ENCODE data around the gene AKT3. TPM values are rescaled to one million over a fixed set of nuclear protein-coding genes. Genes with fewer than 3 reads are reported as not detected.

AKT3 gene
- polyA plus RNA-seq, 2 of the 4 experiments (the other 2 are of a cell fraction) = 18.4 to 43.5 TPM

DNA sequence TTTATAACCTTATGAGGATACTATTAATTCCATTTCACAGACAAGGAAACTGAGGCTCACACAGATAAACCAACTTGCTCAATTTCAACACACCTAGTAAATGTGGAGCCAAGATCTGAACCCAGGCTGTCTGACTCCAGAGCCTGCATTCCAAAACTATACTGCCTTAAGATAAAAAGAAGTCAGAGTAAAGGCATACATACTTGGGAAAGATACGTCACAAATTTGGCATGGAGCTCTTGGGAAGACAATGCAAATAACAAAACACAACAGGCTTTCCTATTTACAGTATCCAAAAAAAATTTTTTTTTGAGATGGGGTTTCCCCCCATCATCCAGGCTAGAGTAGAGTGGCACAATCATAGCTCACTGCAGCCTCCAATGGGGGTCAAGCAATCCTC, 5.9 kb downstream of the AKT3 start:
- DNase-seq (ENCODE audit: low read depth in 1 of 2, low spot score in 1 of 2) = no peak
- no peak for TF ChIP-seq EHF (CRISPR knock-in tag; IDR thresholded peaks at IDR 0.05)
- TF ChIP-seq POLR2AphosphoS2 (conservative IDR thresholded peaks at IDR 0.05; ENCODE audit: low read length) = no peak
- no peak for TF ChIP-seq MAFK (IDR thresholded peaks at IDR 0.05; ENCODE audit: partially characterized antibody)
- TF ChIP-seq NFE2L2 (conservative IDR thresholded peaks at IDR 0.05; ENCODE audit: low read length) = no peak
- no peak for TF ChIP-seq RNF2 (IDR thresholded peaks at IDR 0.05; ENCODE audit: borderline replicate concordance, low read depth)
- TF ChIP-seq TFCP2L1 (CRISPR knock-in tag; IDR thresholded peaks at IDR 0.05) = no peak
- no peak for TF ChIP-seq CEBPB (IDR thresholded peaks at IDR 0.05)
- TF ChIP-seq, protein P1, sequence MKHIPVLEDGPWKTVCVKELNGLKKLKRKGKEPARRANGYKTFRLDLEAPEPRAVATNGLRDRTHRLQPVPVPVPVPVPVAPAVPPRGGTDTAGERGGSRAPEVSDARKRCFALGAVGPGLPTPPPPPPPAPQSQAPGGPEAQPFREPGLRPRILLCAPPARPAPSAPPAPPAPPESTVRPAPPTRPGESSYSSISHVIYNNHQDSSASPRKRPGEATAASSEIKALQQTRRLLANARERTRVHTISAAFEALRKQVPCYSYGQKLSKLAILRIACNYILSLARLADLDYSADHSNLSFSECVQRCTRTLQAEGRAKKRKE (CRISPR knock-in tag; IDR thresholded peaks at IDR 0.05; ENCODE audit: low read depth) = no peak
- TF ChIP-seq NR3C1 (IDR thresholded peaks at IDR 0.05) = no peak
- no peak for TF ChIP-seq CBX8 (IDR thresholded peaks at IDR 0.05)
- TF ChIP-seq KDM1A (IDR thresholded peaks at IDR 0.05; ENCODE audit: low read depth) = no peak
- no peak for TF ChIP-seq TP53 (CRISPR knock-in tag; IDR thresholded peaks at IDR 0.05)
- no peak for TF ChIP-seq EHMT2 (IDR thresholded peaks at IDR 0.05; ENCODE audit: low read depth)
- ChIA-PET POLR2A (interaction anchor here (0.5 kb wide), 1 partner anchor 204 kb away, joined by 3 read pairs; no protein-coding TSS in a partner anchor), CTCF (no interaction called here)
- WGBS (ENCODE audit: missing lambda C conversion rate) = 84% methylated on average over 1 of the region's 1 CpG
- no peak for FAIRE-seq
- no peak for ATAC-seq
- no peak overlapping the region for H3K4me3 ChIP-seq
- H3K9me3 ChIP-seq = no peaks in the 10 kb centered on the region
- H3K4me1 ChIP-seq = peaks cover 63% of the 10 kb centered on the region
- H3K27ac ChIP-seq = no peak overlapping the region
- H3K4me2 ChIP-seq = no peak overlapping the region

DNA sequence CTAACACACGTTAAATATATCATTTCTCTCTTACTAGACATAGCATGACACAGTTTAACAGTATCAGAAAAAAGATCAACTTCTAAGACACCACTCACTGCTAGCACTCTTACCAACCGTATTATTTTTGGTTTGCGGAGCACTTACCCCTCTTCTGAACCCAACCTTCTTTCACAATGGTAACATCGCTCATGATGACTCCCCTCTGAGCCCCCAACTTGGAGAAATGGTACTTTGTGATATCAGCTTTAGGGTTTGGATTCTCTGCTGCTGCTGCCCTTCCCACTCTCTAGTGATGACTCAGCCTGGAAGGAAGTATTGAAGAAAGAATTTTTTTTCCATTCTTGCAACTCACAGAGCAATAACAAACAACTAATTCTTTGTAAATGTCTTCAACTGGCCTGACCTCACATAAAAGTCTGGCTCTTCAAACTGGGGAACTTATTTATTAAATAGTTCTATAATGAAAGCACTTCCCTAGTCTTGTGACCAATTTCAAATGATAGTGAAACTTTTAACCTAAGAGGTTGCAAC, 7.0 kb downstream of the AKT3 start:
- ATAC-seq (peak; percentile 88 to 91), FAIRE-seq (peak; percentile 84), DNase-seq (ENCODE audit: low read depth in 1 of 2, low spot score in 1 of 2) (peak; percentile 30 to 43)
- Histone ChIP-seq H3K4me1 (peaks cover 57% of the 10 kb centered on the region), H3K9me3 (no peaks in the 10 kb centered on the region), H3K4me3 (no peak overlapping the region), H3K4me2 (peak overlapping the region; percentile 50), H3K27ac (peak overlapping the region; percentile 9 to 78; a peak in 5 of 6 replicates)
- TF ChIP-seq MAFK (IDR thresholded peaks at IDR 0.05; ENCODE audit: partially characterized antibody) (peak; percentile 8), FOSL2 (IDR thresholded peaks at IDR 0.05) (0 out of 2 replicates have a peak, but pooled peaks have one; percentile 24), FOSL2 (CRISPR knock-in tag; IDR thresholded peaks at IDR 0.05) (peak; percentile 82), RFX5 (IDR thresholded peaks at IDR 0.05) (no peak), JUNB (IDR thresholded peaks at IDR 0.05) (0 out of 2 replicates have a peak, but pooled peaks have one; percentile 19)
- 23% methylated on average over 4 of the region's 4 CpGs for WGBS (ENCODE audit: missing lambda C conversion rate)
- CTCF ChIA-PET = no interaction called here
- POLR2A ChIA-PET = no interaction called here

DNA sequence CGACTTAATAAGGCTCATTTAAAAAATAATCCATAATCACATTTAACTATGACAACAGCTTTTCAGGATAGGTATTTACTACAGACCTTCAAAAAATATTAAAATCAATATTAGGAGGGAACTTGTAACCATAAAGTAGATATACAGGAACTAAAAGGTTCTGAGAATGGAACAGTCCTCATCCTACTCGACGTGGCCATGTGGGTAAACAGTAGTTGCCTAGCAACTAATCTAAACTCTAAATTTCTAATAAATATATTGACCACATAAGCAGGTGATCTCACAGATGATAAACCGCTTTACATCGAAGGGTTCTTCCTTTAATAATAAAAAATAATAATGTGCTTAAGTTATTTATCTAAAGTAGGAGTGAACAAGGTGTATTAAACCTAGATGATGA, 7.9 kb downstream of the AKT3 start:
- Histone ChIP-seq H3K9me3 (peaks cover 5% of the 10 kb centered on the region; the same call in 2 of the 3 replicates), H3K4me2 (peak overlapping the region; percentile 50), H3K27ac (peak overlapping the region in 1 of 2 experiments; percentile 22; a peak in 1 of 6 replicates), H3K4me1 (peaks cover 48% of the 10 kb centered on the region), H3K4me3 (no peak overlapping the region)
- ChIA-PET CTCF (no interaction called here), POLR2A (no interaction called here)
- 81% methylated on average over 5 of the region's 5 CpGs for WGBS (ENCODE audit: missing lambda C conversion rate)
- ATAC-seq (no peak), DNase-seq (ENCODE audit: low read depth in 1 of 2, low spot score in 1 of 2) (no peak), FAIRE-seq (no peak)
- TF ChIP-seq MYC (IDR thresholded peaks at IDR 0.05; ENCODE audit: borderline replicate concordance, low read length) (no peak), HEYL (CRISPR knock-in tag; IDR thresholded peaks at IDR 0.05) (no peak), CHD2 (IDR thresholded peaks at IDR 0.05; ENCODE audit: low read length, partially characterized antibody) (no peak), CEBPB (IDR thresholded peaks at IDR 0.05) (no peak), SMC3 (IDR thresholded peaks at IDR 0.05) (no peak), EHMT2 (IDR thresholded peaks at IDR 0.05; ENCODE audit: low read depth) (no peak), POLR2A (IDR thresholded peaks at IDR 0.05; ENCODE audit: low read length) (no peak), RNF2 (IDR thresholded peaks at IDR 0.05; ENCODE audit: borderline replicate concordance, low read depth) (no peak), TP53 (CRISPR knock-in tag; IDR thresholded peaks at IDR 0.05) (no peak), EP300 (IDR thresholded peaks at IDR 0.05) (no peak), JUN (IDR thresholded peaks at IDR 0.05) (no peak), EHF (CRISPR knock-in tag; IDR thresholded peaks at IDR 0.05) (no peak), NPAS2 (CRISPR knock-in tag; IDR thresholded peaks at IDR 0.05; ENCODE audit: borderline replicate concordance) (no peak), ZSCAN20 (CRISPR knock-in tag; IDR thresholded peaks at IDR 0.05) (no peak), MAZ (IDR thresholded peaks at IDR 0.05; ENCODE audit: borderline replicate concordance, low read depth, low read length) (no peak), CHD4 (IDR thresholded peaks at IDR 0.05; ENCODE audit: borderline replicate concordance) (no peak)
- TF ChIP-seq, protein P2, sequence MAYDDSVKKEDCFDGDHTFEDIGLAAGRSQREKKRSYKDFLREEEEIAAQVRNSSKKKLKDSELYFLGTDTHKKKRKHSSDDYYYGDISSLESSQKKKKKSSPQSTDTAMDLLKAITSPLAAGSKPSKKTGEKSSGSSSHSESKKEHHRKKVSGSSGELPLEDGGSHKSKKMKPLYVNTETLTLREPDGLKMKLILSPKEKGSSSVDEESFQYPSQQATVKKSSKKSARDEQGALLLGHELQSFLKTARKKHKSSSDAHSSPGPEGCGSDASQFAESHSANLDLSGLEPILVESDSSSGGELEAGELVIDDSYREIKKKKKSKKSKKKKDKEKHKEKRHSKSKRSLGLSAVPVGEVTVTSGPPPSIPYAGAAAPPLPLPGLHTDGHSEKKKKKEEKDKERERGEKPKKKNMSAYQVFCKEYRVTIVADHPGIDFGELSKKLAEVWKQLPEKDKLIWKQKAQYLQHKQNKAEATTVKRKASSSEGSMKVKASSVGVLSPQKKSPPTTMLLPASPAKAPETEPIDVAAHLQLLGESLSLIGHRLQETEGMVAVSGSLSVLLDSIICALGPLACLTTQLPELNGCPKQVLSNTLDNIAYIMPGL (CRISPR knock-in tag; IDR thresholded peaks at IDR 0.05; ENCODE audit: borderline replicate concordance) = no peak
- TF ChIP-seq, protein P3, sequence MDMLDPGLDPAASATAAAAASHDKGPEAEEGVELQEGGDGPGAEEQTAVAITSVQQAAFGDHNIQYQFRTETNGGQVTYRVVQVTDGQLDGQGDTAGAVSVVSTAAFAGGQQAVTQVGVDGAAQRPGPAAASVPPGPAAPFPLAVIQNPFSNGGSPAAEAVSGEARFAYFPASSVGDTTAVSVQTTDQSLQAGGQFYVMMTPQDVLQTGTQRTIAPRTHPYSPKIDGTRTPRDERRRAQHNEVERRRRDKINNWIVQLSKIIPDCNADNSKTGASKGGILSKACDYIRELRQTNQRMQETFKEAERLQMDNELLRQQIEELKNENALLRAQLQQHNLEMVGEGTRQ (IDR thresholded peaks at IDR 0.05) = no peak

Data from A549 (cell line).